ENCODE data around the gene GHRL. TPM values are rescaled to one million over a fixed set of nuclear protein-coding genes. Genes with fewer than 3 reads are reported as not detected.
"Not testable (repeated sequence)": the region's sequence is repeated elsewhere in the genome, so short reads cannot be mapped to it uniquely, and the experiment has no call there.

Gene GHRL
- total RNA-seq, 2 experiments from 2014 or later = 1.1 to 3.2 TPM

DNA sequence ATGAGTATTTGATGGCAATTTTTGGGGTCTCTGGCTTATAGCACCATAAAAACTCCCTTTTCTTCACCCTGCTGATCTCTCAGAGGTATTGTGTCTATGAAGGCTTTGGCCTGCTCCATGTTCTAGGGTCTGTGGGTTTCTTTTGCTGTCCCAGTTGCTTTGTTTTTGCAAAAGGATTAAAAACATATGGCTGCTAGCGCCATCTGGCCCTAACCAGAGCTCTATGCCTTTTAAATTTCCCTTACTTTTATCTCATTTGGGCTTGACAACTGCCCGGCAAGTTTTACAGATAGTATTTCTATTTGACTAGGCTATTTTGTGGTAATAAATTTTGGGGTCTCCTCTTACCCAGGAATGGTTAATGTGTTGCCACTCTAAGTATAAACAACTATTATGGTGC lies 6.4 kb upstream of the GHRL start:
- TF ChIP-seq, protein P1, sequence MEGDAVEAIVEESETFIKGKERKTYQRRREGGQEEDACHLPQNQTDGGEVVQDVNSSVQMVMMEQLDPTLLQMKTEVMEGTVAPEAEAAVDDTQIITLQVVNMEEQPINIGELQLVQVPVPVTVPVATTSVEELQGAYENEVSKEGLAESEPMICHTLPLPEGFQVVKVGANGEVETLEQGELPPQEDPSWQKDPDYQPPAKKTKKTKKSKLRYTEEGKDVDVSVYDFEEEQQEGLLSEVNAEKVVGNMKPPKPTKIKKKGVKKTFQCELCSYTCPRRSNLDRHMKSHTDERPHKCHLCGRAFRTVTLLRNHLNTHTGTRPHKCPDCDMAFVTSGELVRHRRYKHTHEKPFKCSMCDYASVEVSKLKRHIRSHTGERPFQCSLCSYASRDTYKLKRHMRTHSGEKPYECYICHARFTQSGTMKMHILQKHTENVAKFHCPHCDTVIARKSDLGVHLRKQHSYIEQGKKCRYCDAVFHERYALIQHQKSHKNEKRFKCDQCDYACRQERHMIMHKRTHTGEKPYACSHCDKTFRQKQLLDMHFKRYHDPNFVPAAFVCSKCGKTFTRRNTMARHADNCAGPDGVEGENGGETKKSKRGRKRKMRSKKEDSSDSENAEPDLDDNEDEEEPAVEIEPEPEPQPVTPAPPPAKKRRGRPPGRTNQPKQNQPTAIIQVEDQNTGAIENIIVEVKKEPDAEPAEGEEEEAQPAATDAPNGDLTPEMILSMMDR (IDR thresholded peaks at IDR 0.05) = no peak
- H3K9me3 Mint-ChIP-seq = no peaks in the 10 kb centered on the region
- ChIA-PET CTCF (interaction anchor here (0.6 kb wide), 1 partner anchor 564 kb away, joined by 3 read pairs; no protein-coding TSS in a partner anchor), POLR2A (no interaction called here)
- H3K27me3 Mint-ChIP-seq = no peaks in the 10 kb centered on the region
- peaks cover 49% of the 10 kb centered on the region for H3K36me3 ChIP-seq (ENCODE audit: insufficient read depth, low read length)
- peaks cover 8% of the 10 kb centered on the region for H3K4me1 Mint-ChIP-seq (ENCODE audit: low read depth)
- peaks cover 82% of the 10 kb centered on the region for H3K36me3 Mint-ChIP-seq (ENCODE audit: low read depth)
- no peaks in the 10 kb centered on the region for H3K27me3 ChIP-seq (ENCODE audit: control insufficient read depth in 1 of 2, insufficient read depth in 2 of 2, low read length in 2 of 2)
- ATAC-seq (ENCODE audit: poor library complexity) (no peak), DNase-seq (no peak)
- no peak overlapping the region for H3K4me3 Mint-ChIP-seq
- intact Hi-C loops (cut with DNase I, micrococcal nuclease) = no loop called here
- no peak overlapping the region for H3K27ac ChIP-seq (ENCODE audit: low read depth in 1 of 2, low read length in 2 of 2)
- no peaks in the 10 kb centered on the region for H3K9me3 ChIP-seq (ENCODE audit: control insufficient read depth in 1 of 2, insufficient read depth in 1 of 2, low read length in 2 of 2)
- peaks cover 7% of the 10 kb centered on the region for H3K4me1 ChIP-seq (ENCODE audit: insufficient read depth, low read length)
- no peak overlapping the region for H3K4me3 ChIP-seq (ENCODE audit: low read length)
- H3K27ac Mint-ChIP-seq = peak overlapping the region; percentile 49

DNA sequence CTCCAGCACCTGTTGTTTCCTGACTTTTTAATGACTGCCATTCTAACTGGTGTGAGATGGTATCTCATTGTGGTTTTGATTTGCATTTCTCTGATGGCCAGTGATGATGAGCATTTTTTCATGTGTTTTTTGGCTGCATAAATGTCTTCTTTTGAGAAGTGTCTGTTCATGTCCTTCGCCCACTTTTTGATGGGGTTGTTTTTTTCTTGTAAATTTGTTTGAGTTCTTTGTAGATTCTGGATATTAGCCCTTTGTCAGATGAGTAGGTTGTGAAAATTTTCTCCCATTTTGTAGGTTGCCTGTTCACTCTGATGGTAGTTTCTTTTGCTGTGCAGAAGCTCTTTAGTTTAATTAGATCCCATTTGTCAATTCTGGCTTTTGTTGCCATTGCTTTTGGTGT lies 5.3 kb upstream of the GHRL start:
- H3K4me3 Mint-ChIP-seq; H3K4me3 ChIP-seq (ENCODE audit: low read length); H3K27ac Mint-ChIP-seq; H3K27me3 ChIP-seq (ENCODE audit: control insufficient read depth in 1 of 2, insufficient read depth in 2 of 2, low read length in 2 of 2); intact Hi-C loops (cut with DNase I, micrococcal nuclease); CTCF ChIA-PET; H3K27ac ChIP-seq (ENCODE audit: low read depth in 1 of 2, low read length in 2 of 2); H3K9me3 ChIP-seq (ENCODE audit: control insufficient read depth in 1 of 2, insufficient read depth in 1 of 2, low read length in 2 of 2); H3K4me1 ChIP-seq (ENCODE audit: insufficient read depth, low read length); ATAC-seq (ENCODE audit: poor library complexity); H3K27me3 Mint-ChIP-seq; DNase-seq; H3K9me3 Mint-ChIP-seq; POLR2A ChIA-PET; H3K4me1 Mint-ChIP-seq (ENCODE audit: low read depth): not testable (repeated sequence)
- peaks cover 38% of the 10 kb centered on the region for H3K36me3 ChIP-seq (ENCODE audit: insufficient read depth, low read length)
- H3K36me3 Mint-ChIP-seq (ENCODE audit: low read depth) = peaks cover 77% of the 10 kb centered on the region

DNA sequence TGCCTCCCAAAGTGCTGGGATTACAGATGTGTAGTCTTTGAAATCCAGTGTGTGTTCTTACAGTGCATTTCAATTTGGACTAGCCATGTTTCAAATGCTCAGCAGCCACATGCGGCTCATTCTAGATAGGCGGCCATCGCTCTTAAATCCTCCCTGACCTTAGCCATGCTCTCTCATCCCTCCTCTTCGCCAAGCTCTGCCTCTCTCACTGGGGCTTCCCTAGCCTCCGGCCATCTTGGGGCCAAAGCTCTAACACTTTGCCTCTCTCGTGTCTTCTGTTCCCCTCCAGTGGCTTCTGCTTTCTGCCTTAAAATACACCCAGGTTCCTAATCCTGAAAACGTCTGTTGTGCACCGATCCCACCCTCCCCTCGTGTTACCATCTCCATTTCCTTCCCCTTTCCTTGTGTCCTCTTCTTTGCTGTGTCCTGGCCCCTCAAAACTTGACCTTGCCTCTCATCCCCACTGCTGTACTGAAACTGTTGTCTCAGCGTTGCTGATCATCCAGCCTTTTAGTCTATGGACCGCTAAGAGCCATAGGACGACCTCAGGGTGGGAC lies 1.4 kb upstream of the GHRL start:
- no peaks in the 10 kb centered on the region for H3K9me3 ChIP-seq (ENCODE audit: control insufficient read depth in 1 of 2, insufficient read depth in 1 of 2, low read length in 2 of 2)
- Mint-ChIP-seq H3K36me3 (ENCODE audit: low read depth) (peaks cover 65% of the 10 kb centered on the region), H3K4me3 (no peak overlapping the region), H3K27me3 (no peaks in the 10 kb centered on the region), H3K4me1 (ENCODE audit: low read depth) (peaks cover 9% of the 10 kb centered on the region), H3K9me3 (no peaks in the 10 kb centered on the region), H3K27ac (no peak overlapping the region)
- CTCF ChIA-PET = no interaction called here
- H3K4me1 ChIP-seq (ENCODE audit: insufficient read depth, low read length) = peaks cover 2% of the 10 kb centered on the region
- TF ChIP-seq, protein P1 (IDR thresholded peaks at IDR 0.05) = no peak
- H3K36me3 ChIP-seq (ENCODE audit: insufficient read depth, low read length) = peaks cover 28% of the 10 kb centered on the region
- no peak overlapping the region for H3K27ac ChIP-seq (ENCODE audit: low read depth in 1 of 2, low read length in 2 of 2)
- H3K4me3 ChIP-seq (ENCODE audit: low read length) = no peak overlapping the region
- H3K27me3 ChIP-seq (ENCODE audit: control insufficient read depth in 1 of 2, insufficient read depth in 2 of 2, low read length in 2 of 2) = no peaks in the 10 kb centered on the region
- ATAC-seq (ENCODE audit: poor library complexity) (no peak), DNase-seq (no peak)
- POLR2A ChIA-PET = no interaction called here
- intact Hi-C loops (cut with DNase I, micrococcal nuclease) = no loop called here

DNA sequence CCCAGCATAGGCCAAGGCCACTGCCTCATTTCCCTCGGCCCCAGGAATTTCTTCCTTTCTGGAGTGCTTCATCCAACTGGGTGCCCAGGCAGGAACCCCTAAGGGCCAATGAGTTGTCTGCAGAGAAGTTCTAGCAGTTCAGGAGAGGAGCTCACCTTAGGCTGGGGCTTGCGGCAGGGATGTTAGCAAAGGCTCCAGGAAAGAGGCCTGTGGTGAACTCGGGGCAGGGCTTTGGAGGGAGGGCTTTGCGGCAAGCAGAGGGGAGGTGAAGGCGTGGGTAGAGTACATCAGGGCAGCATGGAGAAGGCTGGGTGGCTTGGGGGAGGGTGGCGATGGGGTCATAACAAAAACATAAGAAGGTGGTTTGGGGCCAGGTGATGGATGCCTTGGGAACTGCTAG lies 1.1 kb downstream of the GHRL start:
- ChIA-PET POLR2A (no interaction called here), CTCF (no interaction called here)
- H3K27ac ChIP-seq (ENCODE audit: low read depth in 1 of 2, low read length in 2 of 2) = no peak overlapping the region
- TF ChIP-seq, protein P1 (IDR thresholded peaks at IDR 0.05) = no peak
- H3K27me3 Mint-ChIP-seq = no peaks in the 10 kb centered on the region
- H3K27ac Mint-ChIP-seq = peak overlapping the region; percentile 33
- peaks cover 2% of the 10 kb centered on the region for H3K4me1 ChIP-seq (ENCODE audit: insufficient read depth, low read length)
- H3K36me3 ChIP-seq (ENCODE audit: insufficient read depth, low read length) = peaks cover 48% of the 10 kb centered on the region
- H3K4me3 ChIP-seq (ENCODE audit: low read length) = no peak overlapping the region
- peaks cover 63% of the 10 kb centered on the region for H3K36me3 Mint-ChIP-seq (ENCODE audit: low read depth)
- H3K9me3 Mint-ChIP-seq = no peaks in the 10 kb centered on the region
- no peaks in the 10 kb centered on the region for H3K9me3 ChIP-seq (ENCODE audit: control insufficient read depth in 1 of 2, insufficient read depth in 1 of 2, low read length in 2 of 2)
- no peak overlapping the region for H3K4me3 Mint-ChIP-seq
- ATAC-seq (ENCODE audit: poor library complexity) = no peak
- no peaks in the 10 kb centered on the region for H3K27me3 ChIP-seq (ENCODE audit: control insufficient read depth in 1 of 2, insufficient read depth in 2 of 2, low read length in 2 of 2)
- DNase-seq = no peak
- intact Hi-C loops (cut with DNase I, micrococcal nuclease) = no loop called here
- H3K4me1 Mint-ChIP-seq (ENCODE audit: low read depth) = peaks cover 10% of the 10 kb centered on the region
